Ovary (tissue), 1 donor: ENCODE measurements around the gene PMP22.
"Not testable (repeated sequence)": the region's sequence is repeated elsewhere in the genome, so short reads cannot be mapped to it uniquely, and the experiment has no call there.

Experiments used
- EP300 ChIP-seq: sonication (generic); formaldehyde crosslinking; IDR thresholded peaks from one replicate; pipeline ENCODE4 v1.6.1; 2017; ENCODE audit warnings: antibody characterized with exemption
- POLR2A ChIP-seq: fragments of 450-650 bp; IDR thresholded peaks from one replicate; pipeline ENCODE4 v1.6.1; 2017; ENCODE audit warnings: antibody characterized with exemption, mild to moderate bottlenecking, moderate library complexity

GRCh38 chr17:15221827-15222226 is 43.3 kb downstream of the PMP22 start:
- not testable (repeated sequence) for TF ChIP-seq POLR2A, EP300
